HG03108 (cell line): ENCODE measurements around the gene STAT5A.
"Not testable (repeated sequence)": the region's sequence is repeated elsewhere in the genome, so short reads cannot be mapped to it uniquely, and the experiment has no call there.

Source experiments
- ATAC-seq: cut with Tn5 transposase; IDR thresholded peaks from one replicate; pipeline ENCODE4 v1.9.1; 2021; ENCODE audit warnings: moderate library complexity; ENCODE audit not compliant: unreplicated experiment

STAT5A gene

DNA sequence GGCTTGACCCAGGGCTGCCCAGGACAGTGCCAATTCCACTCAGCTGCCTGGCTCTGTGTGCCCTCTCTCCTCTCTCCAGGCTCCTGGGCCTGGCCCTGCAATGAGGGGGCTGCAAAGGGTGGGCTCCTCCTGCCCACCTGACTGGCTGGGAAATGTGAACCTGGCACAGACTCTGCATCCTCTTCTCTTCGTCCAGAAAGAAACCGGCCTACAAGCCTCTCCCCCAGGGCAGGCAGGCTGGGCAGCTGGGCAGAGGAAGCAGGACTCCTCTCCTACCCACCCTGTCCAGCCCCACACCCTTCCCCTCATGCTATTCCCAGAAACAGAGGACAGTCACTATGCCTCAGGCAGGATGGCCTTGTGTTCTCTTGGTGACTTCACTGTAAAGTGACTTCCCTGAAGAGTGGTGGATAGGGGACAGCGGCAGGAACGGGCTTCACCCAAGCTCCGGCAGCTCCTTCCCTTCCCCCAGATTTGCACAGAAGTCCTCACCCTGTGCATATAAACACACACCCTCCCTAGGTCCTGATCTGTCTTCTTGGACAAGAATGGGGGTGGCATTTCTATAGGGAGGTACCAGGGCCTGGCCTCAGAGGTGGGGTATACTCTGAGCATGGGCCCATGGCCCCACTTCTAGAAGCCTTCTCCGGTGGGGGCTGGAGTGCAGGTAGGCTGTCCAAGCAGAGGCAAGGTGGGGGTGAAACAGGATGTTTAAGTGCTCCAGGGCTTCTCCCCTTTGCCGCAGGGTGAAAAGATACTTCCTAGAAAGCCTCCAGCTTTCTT, 4.9 kb upstream of the STAT5A start:
- ATAC-seq: no peak

DNA sequence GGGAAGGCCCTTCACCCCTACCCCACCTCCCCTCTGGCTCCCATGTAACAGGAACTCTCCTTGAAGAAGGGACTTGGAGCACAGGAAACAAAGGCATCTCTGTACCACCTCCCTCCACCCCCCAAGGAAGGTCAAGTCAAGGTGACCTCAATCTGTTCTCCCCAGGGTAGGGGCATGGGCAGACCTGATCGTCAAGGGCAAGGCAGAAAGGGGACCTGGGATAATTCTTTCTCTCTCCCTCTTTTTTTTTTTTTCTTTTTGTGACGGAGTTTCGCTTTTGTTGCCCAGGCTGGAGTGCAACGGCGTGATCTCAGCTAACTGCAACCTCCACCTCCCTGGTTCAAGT, 4.3 kb upstream of the STAT5A start:
- no peak for ATAC-seq

DNA sequence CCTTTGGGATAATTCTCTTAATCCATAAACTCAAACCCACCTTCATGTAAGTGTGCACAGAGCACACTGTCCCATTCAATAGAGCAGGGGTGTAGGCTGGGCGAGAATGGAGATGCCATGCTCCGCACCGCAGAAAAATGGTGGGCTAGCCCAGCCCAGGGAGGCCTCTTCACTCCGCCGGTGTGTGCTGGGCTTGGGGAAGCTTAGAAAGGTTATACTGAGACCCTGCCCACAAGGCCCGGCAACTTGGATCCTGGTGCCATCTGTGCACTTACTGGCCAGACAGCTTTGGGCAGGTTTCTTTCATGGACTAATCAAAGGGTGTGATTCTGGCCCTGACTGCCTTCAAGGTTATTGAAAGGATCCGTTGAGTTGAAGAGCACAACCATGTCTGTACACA, 3.7 kb upstream of the STAT5A start:
- no peak for ATAC-seq

DNA sequence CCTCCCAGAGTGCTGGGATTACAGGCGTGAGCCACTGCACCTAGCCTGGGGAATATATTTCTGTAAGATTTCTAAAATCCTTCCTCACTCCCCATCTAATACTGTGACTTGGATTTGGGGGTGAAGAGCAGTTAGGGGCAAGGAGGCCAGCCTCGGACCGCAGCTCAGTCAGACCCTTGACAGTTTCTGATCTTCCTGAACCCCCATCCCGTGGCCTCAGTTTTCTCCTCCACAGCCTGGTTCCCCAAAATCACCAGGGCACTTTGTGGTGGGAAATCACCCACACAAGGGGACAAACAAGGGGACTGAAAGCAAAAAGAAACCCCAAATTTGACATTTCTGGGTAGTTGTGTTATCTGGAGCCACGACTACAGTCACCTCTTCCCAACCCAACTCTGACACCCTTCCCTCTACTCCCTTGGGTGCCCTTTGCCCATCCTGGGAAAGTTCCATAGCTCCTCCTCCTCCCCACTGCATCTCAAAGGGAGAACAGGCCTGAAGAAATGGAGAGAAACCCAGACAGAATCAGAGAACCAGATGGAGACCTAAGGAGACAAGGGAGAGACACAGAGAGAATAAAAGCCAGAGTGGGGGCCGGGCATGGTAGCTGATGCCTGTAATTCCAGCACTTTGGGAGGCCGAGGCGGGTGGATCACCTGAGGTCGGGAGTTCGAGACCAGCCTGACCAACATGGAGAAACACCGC, 2.8 kb upstream of the STAT5A start:
- no peak for ATAC-seq

DNA sequence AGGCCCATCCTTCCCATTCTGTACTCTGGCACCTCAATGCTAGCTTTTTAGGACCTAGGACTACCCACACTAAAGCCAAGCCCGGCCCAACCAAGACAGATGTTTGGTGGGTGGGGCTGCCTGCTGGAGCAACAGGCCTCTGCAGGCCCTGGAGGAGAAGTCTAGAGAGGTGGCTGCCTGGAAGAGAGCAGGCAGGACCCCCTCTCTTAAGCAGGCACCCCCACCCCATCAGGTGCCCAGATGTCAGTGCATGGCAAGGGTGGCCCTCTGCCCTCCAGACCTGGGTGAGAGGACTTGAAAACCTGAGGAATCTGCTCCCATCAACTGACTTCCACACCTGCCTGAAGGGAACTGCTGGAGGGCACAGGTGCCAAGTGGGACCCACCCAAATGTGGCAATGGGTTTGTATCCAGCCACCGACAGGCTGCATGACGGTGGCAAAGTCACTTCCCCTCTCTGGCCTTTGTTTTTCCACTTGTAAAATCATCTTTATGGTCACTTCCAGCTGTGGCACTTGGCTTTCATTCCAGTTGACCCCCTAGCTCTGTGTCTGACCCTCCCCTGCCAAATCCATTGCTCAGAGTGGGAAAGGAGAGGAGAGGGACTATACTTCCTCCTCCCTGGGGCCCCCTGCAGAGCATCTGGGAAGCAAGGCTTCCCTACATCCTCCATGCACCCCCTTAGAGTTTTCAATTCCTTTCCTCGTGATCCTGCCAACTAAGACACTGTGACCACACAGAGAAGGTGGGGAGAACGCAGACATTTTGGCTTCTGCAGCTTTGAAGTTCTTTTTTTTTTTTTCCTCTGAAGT, 1.7 kb upstream of the STAT5A start:
- no peak for ATAC-seq

DNA sequence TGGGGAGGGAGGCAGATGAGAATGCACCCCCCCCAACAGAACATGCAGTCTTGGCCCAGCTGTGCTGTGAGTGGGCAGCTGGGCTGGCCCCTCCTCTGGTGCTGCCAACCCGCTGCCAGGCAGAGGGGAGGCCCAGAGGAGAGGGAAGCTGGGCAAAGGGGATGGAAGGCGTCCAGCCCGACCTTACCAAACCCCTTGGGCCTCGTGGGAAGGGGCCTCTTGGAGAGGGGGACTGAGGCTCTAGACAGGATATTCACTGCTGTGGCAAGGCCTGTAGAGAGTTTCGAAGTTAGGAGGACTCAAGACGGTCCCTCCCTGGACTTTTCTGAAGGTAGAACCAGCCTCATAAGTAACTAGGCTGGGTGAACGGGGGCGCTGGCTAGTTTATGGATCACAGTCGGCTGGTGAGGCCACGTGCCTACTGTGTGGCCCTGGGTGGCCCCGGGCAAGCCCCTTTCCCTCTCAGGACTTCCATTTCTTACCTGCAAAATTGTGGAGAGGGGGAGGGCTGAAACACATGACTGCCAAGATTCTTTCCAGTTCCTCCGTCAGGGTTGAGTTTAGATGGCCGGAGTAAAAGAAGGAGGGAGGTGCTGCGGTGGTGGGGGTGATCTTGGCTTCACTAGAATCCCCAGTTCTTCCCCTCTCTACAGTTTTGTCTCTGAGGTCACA, 857 bp upstream of the STAT5A start:
- no peak for ATAC-seq

DNA sequence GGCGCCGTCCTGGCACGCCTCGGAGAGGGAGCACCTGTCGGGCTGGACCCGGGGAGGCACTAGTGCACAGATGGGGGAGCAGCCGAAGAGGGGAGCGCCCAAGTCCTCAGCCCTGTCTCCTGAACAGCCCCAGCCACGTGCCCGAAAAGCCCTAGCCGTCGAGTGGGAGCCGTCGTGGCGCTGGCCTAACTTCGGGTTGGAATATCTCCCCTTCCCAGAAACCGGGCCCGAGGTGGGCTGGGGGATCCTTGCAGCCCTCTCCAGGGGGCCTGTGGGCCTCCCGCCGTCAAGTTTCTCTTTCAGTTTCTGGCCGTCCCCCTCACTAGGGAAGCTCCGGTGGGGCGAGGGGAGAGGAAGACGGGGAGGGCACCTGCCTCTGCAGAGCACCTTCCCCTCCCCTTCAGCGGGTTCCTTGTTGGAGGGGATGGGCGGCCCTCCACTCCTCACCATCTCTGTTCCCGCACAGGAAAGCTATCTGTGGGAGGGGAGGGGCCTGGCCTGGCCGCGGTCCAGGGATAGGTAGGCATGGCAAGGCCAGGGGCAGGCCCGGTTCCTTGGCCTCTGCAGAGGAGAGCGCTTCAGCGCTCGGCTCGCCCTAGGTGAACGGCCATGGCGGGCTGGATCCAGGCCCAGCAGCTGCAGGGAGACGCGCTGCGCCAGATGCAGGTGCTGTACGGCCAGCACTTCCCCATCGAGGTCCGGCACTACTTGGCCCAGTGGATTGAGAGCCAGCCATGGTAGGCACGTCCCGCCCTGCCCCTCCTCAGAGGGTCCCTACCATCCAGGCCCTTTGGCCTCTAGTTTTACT, 709 bp downstream of the STAT5A start:
- ATAC-seq: peak; percentile 21

DNA sequence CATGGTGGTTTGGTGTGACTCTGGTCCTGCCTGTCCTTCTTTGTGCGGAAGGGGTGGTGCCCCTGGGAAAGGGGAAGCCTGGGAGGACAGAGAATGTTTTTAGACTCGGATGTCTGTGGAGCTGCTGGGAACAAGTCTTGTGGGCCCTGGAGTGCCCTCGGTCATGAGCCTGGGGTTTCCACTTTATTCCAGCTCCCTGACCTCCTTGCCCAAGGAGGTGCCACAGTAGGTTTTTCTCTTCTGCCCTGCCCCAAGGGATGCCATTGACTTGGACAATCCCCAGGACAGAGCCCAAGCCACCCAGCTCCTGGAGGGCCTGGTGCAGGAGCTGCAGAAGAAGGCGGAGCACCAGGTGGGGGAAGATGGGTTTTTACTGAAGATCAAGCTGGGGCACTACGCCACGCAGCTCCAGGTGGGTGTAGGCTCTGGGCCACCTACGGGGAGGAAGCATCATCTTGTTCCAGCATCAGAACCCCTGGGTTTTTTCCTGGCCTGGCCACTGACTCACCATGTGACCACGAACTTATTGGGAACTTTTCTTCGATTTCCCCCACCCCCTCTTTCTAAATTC, 1.4 kb downstream of the STAT5A start:
- ATAC-seq: no peak

DNA sequence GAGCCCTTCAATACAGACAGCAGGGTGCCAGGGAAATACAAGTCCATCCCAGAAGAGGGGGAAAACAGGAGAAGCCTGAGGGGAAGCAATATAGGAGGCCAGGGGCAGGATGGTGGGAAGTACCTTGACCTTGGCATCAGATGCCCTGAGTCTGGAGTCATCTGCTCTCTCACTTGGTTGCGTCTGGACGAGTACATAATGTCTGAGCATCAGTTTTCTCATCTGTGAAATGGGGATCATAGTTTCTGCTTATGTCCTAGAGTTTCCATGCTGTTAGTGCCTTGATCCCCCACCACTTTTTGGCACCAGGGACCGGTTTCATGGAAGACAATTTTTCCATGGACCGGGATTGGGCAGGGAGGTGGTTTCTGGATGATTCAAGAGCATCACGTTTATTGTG, 2.3 kb downstream of the STAT5A start:
- no peak for ATAC-seq

DNA sequence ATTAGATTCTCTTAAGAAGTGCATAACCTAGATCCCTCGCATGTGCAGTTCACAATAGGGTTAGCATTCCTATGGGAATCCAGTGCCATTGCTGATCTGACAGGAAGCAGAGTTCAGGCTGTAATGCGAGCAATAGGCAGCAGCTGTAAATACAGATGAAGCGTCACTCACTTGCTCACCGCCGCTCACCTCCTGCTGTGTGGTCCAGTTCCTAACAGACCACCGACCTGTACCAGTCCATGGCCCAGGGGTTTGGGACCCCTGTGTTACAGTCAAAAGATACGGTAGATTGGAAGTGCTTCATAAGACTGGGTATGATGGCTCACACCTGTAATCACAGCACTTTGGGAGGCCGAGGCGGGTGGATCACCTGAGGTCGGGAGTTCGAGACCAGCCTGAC, 2.8 kb downstream of the STAT5A start:
- ATAC-seq: no peak

DNA sequence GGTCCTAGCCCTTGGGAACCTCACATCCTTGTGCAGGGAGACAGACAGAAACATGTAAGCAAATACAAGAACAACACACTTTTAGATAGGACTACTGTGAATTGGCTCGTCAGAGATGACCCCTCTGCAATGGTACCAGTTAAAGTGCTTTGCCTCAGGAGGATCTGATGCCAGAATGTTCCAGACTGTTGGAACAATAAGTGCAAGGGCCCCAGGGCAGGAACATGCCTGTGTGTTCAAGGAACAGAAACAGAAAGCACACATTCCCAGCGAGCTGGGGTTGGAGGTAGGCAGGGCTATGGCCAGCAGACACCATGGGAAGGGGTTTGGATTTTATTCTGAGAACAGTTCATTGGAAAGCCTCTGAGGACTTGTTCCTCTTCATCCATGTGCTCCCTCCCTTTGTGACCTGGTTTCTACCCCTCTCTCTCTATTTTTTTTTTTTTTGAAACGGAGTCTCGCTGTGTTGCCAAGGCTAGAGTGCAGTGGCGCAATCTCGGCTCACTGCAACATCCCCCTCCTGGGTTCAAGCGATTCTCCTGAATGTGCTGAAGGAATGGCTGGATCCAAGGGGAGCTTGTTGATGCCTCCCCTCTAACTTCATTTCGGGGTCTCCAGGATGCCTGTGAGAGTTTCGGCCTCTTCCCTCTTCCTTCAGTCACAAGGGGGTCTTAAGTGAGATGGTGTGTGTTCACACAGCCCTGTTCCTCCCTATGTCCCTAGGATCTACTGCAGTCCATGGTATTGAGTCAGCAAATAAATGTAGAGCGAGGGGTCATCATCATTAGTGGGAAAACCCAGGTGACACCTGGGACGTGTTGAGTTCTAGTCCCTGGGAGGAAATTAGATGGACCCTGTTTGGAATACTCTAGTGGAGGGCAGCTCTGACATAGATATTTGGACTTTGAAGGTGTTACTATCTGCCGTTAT, 6.4 kb downstream of the STAT5A start:
- no peak for ATAC-seq

DNA sequence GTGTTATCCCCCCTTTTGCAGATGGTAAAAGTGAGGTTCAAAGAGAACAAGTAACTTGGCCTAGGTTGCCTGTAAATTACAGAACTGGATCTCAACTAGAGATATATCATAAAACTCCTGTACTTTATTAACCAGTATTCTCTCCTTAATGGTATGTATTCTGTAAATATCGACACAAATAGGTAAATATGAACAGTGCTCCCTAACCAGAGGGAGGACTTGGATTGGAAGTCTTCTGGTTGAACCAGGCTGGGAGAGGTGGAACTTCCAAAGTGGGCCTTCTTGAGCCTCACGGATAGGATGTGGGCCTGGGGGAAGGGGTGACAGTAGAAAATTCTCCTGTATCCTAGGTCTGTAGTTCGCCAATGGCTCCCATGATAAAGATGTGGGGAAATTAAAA, 7.7 kb downstream of the STAT5A start:
- ATAC-seq: no peak

DNA sequence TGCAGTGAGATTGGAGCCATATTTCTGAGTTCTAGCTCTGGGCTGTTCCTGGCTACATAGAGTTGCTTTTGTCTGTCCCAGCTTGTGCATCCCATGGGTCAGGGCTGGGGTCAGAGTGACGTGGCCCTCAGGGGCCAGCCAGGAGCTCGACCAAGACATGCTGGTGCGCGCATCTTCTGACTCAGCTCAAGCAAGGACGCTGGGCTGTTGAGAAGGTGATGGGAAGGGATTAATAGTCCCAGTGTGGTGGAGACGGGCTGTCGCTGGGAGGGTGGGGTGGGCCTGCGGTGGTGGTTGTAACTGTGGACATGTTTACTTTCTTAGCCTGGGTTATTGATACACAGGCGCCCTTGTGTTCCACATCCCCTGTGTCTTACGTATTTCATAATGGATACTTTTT, 9.5 kb downstream of the STAT5A start:
- not testable (repeated sequence) for ATAC-seq

DNA sequence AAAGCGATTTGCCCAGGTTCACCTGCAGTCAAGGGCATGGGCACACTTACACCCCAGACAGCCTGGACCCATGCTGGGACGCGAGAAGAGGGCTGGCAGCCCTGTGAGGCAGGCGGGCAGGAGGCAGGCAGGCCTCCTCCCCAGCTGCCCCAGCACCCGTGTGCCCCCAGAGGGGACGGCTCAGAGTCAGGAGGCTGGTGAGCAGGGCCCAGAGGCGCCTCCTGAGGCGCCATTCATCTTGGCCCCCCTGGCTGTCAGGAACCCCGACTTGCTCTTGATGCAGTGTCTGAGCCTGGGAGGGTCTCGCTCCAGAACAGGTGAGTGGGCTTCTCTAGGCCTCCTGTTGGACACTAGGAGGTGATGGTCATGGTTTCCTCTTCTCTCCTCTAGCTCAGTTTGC, 11.1 kb downstream of the STAT5A start:
- not testable (repeated sequence) for ATAC-seq

DNA sequence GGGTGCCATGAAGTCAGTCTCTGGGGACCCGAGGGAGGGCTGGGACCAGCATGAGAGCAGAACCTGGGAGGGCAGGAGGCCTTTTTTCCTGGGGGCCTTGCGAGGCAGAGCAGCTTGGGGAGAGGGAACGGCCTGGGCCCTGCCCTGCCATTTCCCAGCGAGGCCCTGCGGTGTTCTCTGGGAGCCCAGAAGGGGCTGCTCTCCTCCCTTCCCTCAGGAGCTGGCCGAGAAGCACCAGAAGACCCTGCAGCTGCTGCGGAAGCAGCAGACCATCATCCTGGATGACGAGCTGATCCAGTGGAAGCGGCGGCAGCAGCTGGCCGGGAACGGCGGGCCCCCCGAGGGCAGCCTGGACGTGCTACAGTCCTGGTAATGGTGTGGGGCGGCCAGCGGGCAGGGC, 11.6 kb downstream of the STAT5A start:
- ATAC-seq: not testable (repeated sequence)

DNA sequence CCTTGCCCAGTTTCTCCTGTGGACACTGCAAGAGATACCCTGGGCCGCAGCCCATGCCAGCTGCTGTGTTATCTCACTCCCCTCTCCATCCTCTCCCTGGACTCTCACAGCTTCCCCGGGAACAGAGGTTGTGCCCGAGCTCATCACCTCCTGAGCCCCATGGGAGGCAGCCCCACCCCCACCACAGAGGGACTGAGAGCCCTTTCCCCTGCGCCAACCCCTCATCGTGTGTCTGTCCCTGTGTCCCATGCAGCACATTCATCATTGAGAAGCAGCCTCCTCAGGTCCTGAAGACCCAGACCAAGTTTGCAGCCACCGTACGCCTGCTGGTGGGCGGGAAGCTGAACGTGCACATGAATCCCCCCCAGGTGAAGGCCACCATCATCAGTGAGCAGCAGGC, 12.7 kb downstream of the STAT5A start:
- ATAC-seq: no peak

DNA sequence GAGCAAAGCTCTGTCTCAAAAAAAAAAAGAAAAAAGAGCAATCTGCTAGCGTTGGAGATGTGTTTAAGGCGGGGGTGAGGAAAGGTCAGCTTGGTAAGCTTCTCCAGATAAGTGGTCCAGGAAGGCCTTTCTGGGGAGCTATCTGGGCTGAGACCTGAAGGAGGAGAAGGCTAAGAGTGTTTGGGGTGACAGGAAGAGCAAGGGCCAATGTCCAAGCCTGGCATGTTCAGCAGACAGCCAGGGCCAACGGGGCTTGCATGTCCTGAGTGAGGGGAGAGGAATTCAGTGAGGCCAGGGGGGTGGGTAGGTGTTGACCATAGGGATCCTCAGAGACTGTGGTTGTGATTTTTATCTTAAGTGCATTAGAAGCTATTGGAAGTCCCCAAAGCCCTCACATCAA, 15.4 kb downstream of the STAT5A start:
- ATAC-seq: no peak

DNA sequence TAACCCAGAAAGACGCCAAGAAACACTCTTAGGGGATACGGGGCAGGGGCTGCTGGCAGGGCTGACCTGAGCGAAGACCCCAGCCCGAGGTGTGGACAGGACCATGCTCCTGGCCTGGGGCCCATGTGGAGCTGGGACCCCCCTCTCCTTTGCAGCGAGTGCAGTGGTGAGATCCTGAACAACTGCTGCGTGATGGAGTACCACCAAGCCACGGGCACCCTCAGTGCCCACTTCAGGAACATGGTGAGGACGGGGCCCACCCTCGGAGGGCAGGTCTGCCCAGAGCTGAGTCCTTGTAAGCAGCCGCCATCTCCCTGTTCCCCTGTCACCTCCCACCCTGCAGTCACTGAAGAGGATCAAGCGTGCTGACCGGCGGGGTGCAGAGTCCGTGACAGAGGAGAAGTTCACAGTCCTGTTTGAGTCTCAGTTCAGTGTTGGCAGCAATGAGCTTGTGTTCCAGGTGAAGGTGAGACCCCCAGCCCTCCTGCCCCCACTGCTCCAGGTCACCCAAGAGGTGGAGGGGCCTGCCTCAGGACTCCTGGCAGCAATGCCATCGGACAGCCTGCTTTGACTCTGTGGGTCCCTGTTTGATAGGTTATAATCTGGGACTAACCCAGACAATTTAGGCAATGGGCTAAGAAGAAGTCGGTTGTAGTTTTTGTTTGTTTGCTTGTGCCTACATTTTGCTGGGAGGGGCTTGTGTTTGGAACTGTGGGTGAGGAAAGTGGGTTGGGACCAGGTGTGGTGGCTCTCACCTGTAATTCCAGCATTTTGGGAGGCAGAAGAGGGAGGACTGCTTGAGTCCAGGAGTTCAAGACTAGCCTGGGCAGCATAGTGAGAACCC, 16.1 kb downstream of the STAT5A start:
- no peak for ATAC-seq
